ENCODE results near the gene ZNF770. TPM values are rescaled to one million over a fixed set of nuclear protein-coding genes. Genes with fewer than 3 reads are reported as not detected.

The ZNF770 gene
- total and polyA plus RNA-seq, 2 experiments from 2014 or later = 130 to 565 TPM

DNA sequence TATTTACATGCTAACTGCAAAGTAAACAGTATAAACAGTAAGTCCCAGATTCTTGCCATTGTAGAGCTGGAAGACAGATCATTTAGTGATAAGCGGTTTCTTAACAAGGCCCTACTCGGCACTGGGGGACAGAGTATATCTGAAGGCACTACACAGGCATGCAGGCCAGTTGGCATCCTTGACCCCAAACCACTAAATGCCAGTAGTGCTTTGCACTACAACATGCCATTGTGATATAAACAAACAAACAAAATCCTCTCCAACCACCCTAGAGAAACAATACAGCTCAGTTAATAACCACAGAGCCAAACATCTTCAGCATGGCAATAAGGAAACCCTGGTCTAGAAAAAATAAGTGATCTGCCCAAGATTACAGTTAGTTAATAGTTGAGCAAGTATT, 23.8 kb downstream of the ZNF770 start (continued):
- no peak for TF ChIP-seq CREB1 (CRISPR knock-in tag; IDR thresholded peaks at IDR 0.05; ENCODE audit: low read depth)
- TF ChIP-seq, protein P1, sequence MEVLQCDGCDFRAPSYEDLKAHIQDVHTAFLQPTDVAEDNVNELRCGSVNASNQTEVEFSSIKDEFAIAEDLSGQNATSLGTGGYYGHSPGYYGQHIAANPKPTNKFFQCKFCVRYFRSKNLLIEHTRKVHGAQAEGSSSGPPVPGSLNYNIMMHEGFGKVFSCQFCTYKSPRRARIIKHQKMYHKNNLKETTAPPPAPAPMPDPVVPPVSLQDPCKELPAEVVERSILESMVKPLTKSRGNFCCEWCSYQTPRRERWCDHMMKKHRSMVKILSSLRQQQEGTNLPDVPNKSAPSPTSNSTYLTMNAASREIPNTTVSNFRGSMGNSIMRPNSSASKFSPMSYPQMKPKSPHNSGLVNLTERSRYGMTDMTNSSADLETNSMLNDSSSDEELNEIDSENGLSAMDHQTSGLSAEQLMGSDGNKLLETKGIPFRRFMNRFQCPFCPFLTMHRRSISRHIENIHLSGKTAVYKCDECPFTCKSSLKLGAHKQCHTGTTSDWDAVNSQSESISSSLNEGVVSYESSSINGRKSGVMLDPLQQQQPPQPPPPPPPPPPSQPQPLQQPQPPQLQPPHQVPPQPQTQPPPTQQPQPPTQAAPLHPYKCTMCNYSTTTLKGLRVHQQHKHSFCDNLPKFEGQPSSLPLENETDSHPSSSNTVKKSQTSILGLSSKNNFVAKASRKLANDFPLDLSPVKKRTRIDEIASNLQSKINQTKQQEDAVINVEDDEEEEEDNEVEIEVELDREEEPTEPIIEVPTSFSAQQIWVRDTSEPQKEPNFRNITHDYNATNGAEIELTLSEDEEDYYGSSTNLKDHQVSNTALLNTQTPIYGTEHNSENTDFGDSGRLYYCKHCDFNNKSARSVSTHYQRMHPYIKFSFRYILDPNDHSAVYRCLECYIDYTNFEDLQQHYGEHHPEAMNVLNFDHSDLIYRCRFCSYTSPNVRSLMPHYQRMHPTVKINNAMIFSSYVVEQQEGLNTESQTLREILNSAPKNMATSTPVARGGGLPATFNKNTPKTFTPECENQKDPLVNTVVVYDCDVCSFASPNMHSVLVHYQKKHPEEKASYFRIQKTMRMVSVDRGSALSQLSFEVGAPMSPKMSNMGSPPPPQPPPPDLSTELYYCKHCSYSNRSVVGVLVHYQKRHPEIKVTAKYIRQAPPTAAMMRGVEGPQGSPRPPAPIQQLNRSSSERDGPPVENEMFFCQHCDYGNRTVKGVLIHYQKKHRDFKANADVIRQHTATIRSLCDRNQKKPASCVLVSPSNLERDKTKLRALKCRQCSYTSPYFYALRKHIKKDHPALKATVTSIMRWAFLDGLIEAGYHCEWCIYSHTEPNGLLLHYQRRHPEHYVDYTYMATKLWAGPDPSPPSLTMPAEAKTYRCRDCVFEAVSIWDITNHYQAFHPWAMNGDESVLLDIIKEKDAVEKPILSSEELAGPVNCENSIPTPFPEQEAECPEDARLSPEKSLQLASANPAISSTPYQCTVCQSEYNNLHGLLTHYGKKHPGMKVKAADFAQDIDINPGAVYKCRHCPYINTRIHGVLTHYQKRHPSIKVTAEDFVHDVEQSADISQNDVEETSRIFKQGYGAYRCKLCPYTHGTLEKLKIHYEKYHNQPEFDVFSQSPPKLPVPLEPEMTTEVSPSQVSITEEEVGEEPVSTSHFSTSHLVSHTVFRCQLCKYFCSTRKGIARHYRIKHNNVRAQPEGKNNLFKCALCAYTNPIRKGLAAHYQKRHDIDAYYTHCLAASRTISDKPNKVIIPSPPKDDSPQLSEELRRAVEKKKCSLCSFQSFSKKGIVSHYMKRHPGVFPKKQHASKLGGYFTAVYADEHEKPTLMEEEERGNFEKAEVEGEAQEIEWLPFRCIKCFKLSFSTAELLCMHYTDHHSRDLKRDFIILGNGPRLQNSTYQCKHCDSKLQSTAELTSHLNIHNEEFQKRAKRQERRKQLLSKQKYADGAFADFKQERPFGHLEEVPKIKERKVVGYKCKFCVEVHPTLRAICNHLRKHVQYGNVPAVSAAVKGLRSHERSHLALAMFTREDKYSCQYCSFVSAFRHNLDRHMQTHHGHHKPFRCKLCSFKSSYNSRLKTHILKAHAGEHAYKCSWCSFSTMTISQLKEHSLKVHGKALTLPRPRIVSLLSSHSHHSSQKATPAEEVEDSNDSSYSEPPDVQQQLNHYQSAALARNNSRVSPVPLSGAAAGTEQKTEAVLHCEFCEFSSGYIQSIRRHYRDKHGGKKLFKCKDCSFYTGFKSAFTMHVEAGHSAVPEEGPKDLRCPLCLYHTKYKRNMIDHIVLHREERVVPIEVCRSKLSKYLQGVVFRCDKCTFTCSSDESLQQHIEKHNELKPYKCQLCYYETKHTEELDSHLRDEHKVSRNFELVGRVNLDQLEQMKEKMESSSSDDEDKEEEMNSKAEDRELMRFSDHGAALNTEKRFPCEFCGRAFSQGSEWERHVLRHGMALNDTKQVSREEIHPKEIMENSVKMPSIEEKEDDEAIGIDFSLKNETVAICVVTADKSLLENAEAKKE (CRISPR knock-in tag; IDR thresholded peaks at IDR 0.05) = no peak

DNA sequence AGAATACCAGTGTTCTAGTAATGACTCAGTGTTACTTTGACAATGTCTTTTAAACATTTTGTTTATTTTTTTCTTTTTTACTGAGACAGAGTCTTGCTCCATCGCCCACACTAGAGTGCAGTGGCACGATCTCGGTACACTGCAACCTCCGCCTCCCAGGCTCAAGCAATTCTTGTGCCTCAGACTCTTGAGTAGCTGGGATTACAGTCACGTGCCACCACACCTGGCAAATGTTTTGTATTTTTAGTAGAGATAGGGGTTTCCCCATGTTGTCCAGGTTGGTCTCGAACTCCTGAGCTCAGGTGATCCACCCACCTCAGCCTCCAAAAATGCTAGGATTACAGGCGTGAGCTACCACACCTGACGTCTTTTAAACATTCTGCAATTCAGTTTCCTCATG, 34.2 kb downstream of the ZNF770 start:
- TF ChIP-seq, protein P1 (CRISPR knock-in tag; IDR thresholded peaks at IDR 0.05) = no peak
- TF ChIP-seq EZH2 (IDR thresholded peaks at IDR 0.05; ENCODE audit: low read depth, unreplicated experiment) = no peak
- ATAC-seq = no peak

More for the DNA sequence above, 34.2 kb downstream of the ZNF770 start:
- Mint-ChIP-seq H3K36me3 (ENCODE audit: low read depth) (peaks cover 42% of the 10 kb centered on the region), H3K4me1 (no peaks in the 10 kb centered on the region), H3K9me3 (peaks cover 5% of the 10 kb centered on the region; the same call in 2 of the 3 replicates), H3K27ac (no peak overlapping the region; the same call in 1 of the 2 replicates), H3K4me3 (no peak overlapping the region), H3K27me3 (ENCODE audit: insufficient read depth, low read depth, poor library complexity) (peaks cover 4% of the 10 kb centered on the region)
- no peak overlapping the region for H2AFZ ChIP-seq
- H3K9me2 ChIP-seq (ENCODE audit: insufficient read depth) = no peaks in the 10 kb centered on the region
- H3K79me2 ChIP-seq (replicated peaks; ENCODE audit: insufficient read depth) = peaks cover 16% of the 10 kb centered on the region
- H3K4me3 ChIP-seq = no peak overlapping the region
- peak overlapping the region; percentile 26; the same call in 1 of the 2 replicates for H3K27ac ChIP-seq (ENCODE audit: low read depth)
- no peaks in the 10 kb centered on the region for H3K4me1 ChIP-seq (ENCODE audit: insufficient read depth)
- H3K36me3 ChIP-seq (ENCODE audit: insufficient read depth) = peaks cover 31% of the 10 kb centered on the region; the same call in 1 of the 2 replicates
- H3K4me2 ChIP-seq = no peak overlapping the region
- H3K27me3 ChIP-seq (ENCODE audit: insufficient read depth) = no peaks in the 10 kb centered on the region
- no peak for DNase-seq (ENCODE audit: low spot score)
- H4K20me1 ChIP-seq (replicated peaks; ENCODE audit: insufficient read depth) = peaks cover 6% of the 10 kb centered on the region; the same call in 1 of the 2 replicates
- no peaks in the 10 kb centered on the region for H3F3A ChIP-seq (replicated peaks; ENCODE audit: low read depth)
